Measurements from ENCODE around the gene CDKAL1.
"Not testable (repeated sequence)": the region's sequence is repeated elsewhere in the genome, so short reads cannot be mapped to it uniquely, and the experiment has no call there.

The CDKAL1 gene

DNA sequence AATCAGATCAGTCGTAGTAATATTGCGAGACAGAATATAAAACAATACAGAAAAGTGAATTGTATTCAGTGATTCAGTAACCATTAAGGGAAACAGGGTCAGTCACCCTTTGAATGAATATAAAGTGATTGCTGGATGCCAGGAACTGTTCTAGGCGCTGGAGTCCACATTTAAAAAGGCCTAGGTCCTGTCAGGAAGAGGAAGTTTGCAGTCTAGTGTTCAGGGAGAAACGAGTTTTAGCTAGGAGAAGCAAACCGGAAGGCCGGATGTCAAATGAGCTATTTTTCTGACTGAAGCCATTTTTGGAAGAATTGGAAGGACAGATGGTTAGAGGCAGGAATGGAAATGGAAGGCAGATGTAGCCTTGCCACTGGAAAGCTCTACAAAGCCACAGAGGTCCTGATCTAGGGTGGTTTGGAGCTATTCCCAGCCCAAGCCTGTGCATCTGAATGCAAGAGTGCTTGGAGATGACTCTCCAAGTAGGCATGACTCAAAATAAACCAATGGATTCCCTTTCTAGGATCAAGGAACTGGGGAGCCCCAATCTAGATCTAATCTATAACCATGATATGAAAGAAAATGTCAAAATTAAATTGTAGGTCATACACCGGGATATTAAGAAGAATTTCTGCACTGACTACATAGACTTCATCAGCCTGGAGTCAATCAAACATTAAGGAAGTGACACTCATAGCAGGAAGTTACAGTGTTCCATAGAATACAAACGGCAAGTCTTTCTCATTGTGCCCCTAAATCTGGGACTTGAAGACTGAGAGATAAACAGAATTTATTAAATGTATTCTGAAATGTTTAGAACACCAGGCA is 36.8 kb upstream of the CDKAL1 start:
- no peak for DNase-seq (ENCODE audit: extremely low read depth, insufficient read length)
- Histone ChIP-seq H3K36me3 (ENCODE audit: control insufficient read depth, insufficient read depth, low read length) (no peaks in the 10 kb centered on the region), H3K4me3 (replicated peaks; ENCODE audit: low read depth, low read length) (no peak overlapping the region), H3K27me3 (replicated peaks; ENCODE audit: control insufficient read depth, insufficient read depth, low read length) (no peaks in the 10 kb centered on the region)
- TF ChIP-seq, protein P1, sequence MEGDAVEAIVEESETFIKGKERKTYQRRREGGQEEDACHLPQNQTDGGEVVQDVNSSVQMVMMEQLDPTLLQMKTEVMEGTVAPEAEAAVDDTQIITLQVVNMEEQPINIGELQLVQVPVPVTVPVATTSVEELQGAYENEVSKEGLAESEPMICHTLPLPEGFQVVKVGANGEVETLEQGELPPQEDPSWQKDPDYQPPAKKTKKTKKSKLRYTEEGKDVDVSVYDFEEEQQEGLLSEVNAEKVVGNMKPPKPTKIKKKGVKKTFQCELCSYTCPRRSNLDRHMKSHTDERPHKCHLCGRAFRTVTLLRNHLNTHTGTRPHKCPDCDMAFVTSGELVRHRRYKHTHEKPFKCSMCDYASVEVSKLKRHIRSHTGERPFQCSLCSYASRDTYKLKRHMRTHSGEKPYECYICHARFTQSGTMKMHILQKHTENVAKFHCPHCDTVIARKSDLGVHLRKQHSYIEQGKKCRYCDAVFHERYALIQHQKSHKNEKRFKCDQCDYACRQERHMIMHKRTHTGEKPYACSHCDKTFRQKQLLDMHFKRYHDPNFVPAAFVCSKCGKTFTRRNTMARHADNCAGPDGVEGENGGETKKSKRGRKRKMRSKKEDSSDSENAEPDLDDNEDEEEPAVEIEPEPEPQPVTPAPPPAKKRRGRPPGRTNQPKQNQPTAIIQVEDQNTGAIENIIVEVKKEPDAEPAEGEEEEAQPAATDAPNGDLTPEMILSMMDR (IDR thresholded peaks at IDR 0.05; ENCODE audit: insufficient read depth, low read length, poor library complexity, severe bottlenecking): no peak

DNA sequence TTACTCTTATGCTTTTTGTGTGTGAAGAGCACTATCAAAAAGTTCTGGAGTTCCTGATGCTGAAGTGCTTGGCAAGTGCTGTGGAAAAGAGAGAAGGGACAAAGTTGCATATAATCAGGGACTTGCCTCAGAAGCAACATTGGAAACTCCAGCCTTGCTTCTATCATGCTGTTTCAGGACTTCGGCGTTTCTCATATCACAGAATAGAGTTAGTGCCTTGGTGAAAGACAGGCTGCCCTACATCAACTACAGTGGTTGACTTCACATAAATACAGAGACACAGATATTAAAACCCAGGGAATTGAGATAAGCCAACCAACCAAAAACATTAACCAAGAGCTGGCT is 36.2 kb upstream of the CDKAL1 start:
- TF ChIP-seq, protein P1 (IDR thresholded peaks at IDR 0.05; ENCODE audit: insufficient read depth, low read length, poor library complexity, severe bottlenecking): no peak
- Histone ChIP-seq H3K27me3 (replicated peaks; ENCODE audit: control insufficient read depth, insufficient read depth, low read length) (no peaks in the 10 kb centered on the region), H3K4me3 (replicated peaks; ENCODE audit: low read depth, low read length) (no peak overlapping the region), H3K36me3 (ENCODE audit: control insufficient read depth, insufficient read depth, low read length) (no peaks in the 10 kb centered on the region)
- no peak for DNase-seq (ENCODE audit: extremely low read depth, insufficient read length)

DNA sequence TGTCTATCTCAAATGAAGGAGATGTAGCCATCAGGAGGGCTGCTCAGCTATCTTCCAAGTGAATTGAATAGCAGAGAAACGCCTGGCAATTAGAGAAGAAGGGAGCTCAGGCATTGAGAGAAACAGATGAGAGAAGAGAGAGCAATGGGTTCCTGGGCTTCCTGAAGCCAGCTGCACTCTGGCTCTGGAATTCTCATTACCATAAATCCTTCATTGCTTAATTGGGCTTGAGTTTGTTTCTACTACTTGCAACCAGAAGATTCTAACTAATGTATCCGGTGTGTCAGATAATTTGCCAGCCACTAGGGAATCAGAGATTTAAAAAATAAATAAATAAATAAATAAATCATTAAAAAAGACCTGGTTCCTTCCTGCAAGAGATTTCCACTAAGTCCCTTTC is 25.0 kb upstream of the CDKAL1 start:
- no peaks in the 10 kb centered on the region for H3K27me3 ChIP-seq (replicated peaks; ENCODE audit: control insufficient read depth, insufficient read depth, low read length)
- no peak overlapping the region for H3K4me3 ChIP-seq (replicated peaks; ENCODE audit: low read depth, low read length)
- DNase-seq (ENCODE audit: extremely low read depth, insufficient read length): no peak
- no peaks in the 10 kb centered on the region for H3K36me3 ChIP-seq (ENCODE audit: control insufficient read depth, insufficient read depth, low read length)
- TF ChIP-seq, protein P1 (IDR thresholded peaks at IDR 0.05; ENCODE audit: insufficient read depth, low read length, poor library complexity, severe bottlenecking): no peak

DNA sequence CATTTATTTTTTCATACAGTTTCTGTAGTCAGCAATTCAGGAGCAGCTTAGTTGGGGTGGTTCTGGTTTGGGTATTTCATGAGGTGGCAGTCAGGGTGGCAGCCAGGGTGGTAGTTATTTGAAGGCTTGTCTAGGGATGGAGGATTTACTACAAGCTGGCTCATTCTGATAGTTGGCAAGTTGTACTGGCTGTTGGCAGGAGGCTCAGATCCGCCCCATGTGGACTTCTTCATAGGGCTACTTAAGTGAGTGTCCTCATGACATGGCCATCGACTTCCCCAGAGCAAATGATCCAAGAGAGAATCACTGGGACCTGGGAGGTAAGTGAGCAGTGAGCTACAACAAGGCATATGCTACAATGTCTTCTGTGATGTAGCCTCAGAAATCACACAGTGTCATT is 22.4 kb upstream of the CDKAL1 start:
- Histone ChIP-seq H3K36me3 (ENCODE audit: control insufficient read depth, insufficient read depth, low read length) (no peaks in the 10 kb centered on the region), H3K27me3 (replicated peaks; ENCODE audit: control insufficient read depth, insufficient read depth, low read length) (no peaks in the 10 kb centered on the region), H3K4me3 (replicated peaks; ENCODE audit: low read depth, low read length) (no peak overlapping the region)
- TF ChIP-seq, protein P1 (IDR thresholded peaks at IDR 0.05; ENCODE audit: insufficient read depth, low read length, poor library complexity, severe bottlenecking): no peak
- DNase-seq (ENCODE audit: extremely low read depth, insufficient read length): no peak

DNA sequence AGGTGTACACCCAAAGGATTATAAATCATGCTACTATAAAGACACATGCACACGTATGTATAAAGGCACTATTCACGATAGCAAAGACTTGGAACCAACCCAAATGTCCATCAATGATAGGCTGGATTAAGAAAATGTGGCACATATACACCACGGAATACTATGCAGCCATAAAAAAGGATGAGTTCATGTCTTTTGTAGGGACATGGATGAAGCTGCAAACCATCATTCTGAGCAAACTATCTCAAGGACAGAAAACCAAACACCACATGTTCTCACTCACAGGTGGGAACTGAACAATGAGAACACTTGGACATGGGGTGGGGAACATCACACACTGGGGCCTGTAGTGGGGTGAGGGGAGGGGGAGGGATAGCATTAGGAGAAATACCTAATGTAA is 9.0 kb upstream of the CDKAL1 start:
- DNase-seq (ENCODE audit: extremely low read depth, insufficient read length); H3K4me3 ChIP-seq (replicated peaks; ENCODE audit: low read depth, low read length); H3K27me3 ChIP-seq (replicated peaks; ENCODE audit: control insufficient read depth, insufficient read depth, low read length); H3K36me3 ChIP-seq (ENCODE audit: control insufficient read depth, insufficient read depth, low read length): not testable (repeated sequence)

DNA sequence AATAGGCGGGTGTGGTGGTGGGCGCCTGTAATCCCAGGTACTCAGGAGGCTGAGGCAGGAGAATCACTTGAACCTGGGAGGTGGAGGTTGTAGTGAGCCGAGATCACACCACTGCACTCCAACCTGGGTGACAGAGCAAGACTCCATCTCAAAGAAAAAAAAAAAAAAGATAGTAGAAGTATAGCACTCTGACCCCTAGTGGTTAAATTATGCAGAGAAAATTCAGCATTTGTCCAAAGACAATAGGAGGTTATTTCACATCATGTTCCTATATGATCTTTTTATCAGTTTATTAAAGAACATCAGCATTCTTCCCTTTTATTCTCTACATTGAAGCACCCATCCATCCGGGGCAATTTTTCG is 5.2 kb upstream of the CDKAL1 start:
- not testable (repeated sequence) for DNase-seq (ENCODE audit: extremely low read depth, insufficient read length); H3K27me3 ChIP-seq (replicated peaks; ENCODE audit: control insufficient read depth, insufficient read depth, low read length); H3K36me3 ChIP-seq (ENCODE audit: control insufficient read depth, insufficient read depth, low read length); H3K4me3 ChIP-seq (replicated peaks; ENCODE audit: low read depth, low read length)
- TF ChIP-seq, protein P1 (IDR thresholded peaks at IDR 0.05; ENCODE audit: insufficient read depth, low read length, poor library complexity, severe bottlenecking): peak; percentile 28
